Measurements from ENCODE around the gene ITGA7.

DNA sequence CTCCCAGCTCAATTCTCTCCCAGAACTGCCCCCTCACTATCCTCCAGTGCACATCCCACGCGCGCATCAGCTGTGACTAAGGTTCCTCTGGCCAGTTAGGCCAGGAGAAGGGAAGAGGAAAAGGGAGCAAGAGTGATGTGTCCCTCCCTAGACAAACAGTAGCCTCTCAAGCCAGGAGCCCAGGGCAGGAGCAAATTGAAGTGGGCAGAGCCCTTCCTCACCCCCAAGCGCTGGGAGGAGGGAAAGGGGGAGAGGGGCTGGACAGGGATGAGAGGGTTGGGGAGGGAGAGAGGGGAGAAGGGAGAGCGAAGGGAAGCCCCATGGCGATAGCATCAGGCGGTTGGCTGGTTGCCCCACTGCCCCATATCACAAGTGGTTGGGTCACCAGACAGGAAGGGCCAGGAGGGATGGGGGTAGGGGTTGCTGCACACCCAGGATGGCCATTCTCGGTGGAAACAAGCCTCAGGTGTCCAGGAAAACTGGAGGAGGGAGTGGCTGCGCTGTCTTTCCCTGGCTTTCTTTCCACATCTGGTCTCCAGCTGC lies 20.0 kb upstream of the ITGA7 start:
- TF ChIP-seq, protein P1, sequence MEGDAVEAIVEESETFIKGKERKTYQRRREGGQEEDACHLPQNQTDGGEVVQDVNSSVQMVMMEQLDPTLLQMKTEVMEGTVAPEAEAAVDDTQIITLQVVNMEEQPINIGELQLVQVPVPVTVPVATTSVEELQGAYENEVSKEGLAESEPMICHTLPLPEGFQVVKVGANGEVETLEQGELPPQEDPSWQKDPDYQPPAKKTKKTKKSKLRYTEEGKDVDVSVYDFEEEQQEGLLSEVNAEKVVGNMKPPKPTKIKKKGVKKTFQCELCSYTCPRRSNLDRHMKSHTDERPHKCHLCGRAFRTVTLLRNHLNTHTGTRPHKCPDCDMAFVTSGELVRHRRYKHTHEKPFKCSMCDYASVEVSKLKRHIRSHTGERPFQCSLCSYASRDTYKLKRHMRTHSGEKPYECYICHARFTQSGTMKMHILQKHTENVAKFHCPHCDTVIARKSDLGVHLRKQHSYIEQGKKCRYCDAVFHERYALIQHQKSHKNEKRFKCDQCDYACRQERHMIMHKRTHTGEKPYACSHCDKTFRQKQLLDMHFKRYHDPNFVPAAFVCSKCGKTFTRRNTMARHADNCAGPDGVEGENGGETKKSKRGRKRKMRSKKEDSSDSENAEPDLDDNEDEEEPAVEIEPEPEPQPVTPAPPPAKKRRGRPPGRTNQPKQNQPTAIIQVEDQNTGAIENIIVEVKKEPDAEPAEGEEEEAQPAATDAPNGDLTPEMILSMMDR (conservative IDR thresholded peaks at IDR 0.05), result no peak
- TF ChIP-seq ZFX (IDR thresholded peaks at IDR 0.05), result no peak
